Measurements from ENCODE around the gene ID4. TPM values are rescaled to one million over a fixed set of nuclear protein-coding genes. Genes with fewer than 3 reads are reported as not detected.

ID4 gene
- 1 to 10 TPM; 1.2 to 4.8 (median 2.9) TPM for total RNA-seq
- polyA plus RNA-seq, result 1 to 10 TPM; 6.9 to 9.6 TPM
- long read RNA-seq, donor 1, transcript ID4-201 (3 exons, 2,344 nt), result major isoform, 6 of 7 reads
- long read RNA-seq, donor 1, partial matches to known transcripts, result 1 of 7 reads
- long read RNA-seq, donor 1, other reads (novel, unspliced or antisense), result 0 of 7 reads
- long read RNA-seq, donor 2, transcript ID4-201 (3 exons, 2,344 nt), result major isoform, 12 of 13 reads
- long read RNA-seq, donor 2, partial matches to known transcripts, result 0 of 13 reads
- long read RNA-seq, donor 2, other reads (novel, unspliced or antisense), result 1 of 13 reads
- long read RNA-seq, donor 3, partial matches to known transcripts, result 0 of 2 reads
- long read RNA-seq, donor 3, other reads (novel, unspliced or antisense), result 0 of 2 reads

GRCh38 chr6:19836799-19837510 lies at the start of gene ID4:
TSS of gene ID4 (plus strand) at chr6:19837370. CDS start at chr6:19837755, 385 bp downstream.
- H3K36me3 ChIP-seq, result no peaks in the 10 kb centered on the region
- no peaks in the 10 kb centered on the region for H3K9me3 ChIP-seq
- TF ChIP-seq, protein P1, sequence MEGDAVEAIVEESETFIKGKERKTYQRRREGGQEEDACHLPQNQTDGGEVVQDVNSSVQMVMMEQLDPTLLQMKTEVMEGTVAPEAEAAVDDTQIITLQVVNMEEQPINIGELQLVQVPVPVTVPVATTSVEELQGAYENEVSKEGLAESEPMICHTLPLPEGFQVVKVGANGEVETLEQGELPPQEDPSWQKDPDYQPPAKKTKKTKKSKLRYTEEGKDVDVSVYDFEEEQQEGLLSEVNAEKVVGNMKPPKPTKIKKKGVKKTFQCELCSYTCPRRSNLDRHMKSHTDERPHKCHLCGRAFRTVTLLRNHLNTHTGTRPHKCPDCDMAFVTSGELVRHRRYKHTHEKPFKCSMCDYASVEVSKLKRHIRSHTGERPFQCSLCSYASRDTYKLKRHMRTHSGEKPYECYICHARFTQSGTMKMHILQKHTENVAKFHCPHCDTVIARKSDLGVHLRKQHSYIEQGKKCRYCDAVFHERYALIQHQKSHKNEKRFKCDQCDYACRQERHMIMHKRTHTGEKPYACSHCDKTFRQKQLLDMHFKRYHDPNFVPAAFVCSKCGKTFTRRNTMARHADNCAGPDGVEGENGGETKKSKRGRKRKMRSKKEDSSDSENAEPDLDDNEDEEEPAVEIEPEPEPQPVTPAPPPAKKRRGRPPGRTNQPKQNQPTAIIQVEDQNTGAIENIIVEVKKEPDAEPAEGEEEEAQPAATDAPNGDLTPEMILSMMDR (IDR thresholded peaks at IDR 0.05), result no peak
- 2% methylated on average over 57 to 71 of the region's 71 CpGs for WGBS, 2 donors
- intact Hi-C loops (cut with DNase I), result loop anchor here in 4 of 10 donors (2.0 to 5.0 kb wide), 2 partner anchors 32 to 35 kb away; no protein-coding TSS in a partner anchor
- DNase-seq (peak; percentile 92 to 93), ATAC-seq (peak; percentile 92 to 97 (median 94))
- H3K27ac ChIP-seq, result peak within 1 kb of the TSS; percentile 50 to 82 (median 74)
- peaks cover 0 to 23% (median 11%) of the 10 kb centered on the region in 9 donors for H3K4me1 ChIP-seq
- H3K27me3 ChIP-seq, result peaks cover 0 to 86% (median 42%) of the 10 kb centered on the region in 7 donors
- H3K4me3 ChIP-seq, result peak within 1 kb of the TSS; percentile 59 to 76 (median 70)

DNA sequence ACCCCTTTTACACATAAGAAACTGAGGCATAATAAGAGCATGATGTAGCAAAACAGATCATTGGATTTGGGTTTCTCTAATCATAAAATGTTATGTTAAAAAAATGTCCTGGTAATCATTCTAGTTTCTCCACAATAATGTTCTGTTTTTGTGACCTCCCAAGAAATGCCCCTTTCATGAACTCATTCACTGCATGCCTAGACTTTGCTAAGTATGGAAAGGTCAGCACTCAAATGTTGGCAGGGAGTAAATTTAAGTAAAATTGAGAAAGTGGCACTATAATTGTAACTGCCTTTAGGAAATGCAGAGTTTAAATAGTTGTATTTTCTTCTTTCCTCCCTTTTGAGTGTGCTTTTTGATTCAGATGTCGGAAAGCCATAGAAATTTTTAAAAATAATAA lies 48.5 kb upstream of the ID4 start:
- TF ChIP-seq, protein P1 (IDR thresholded peaks at IDR 0.05), result no peak
- intact Hi-C loops (cut with DNase I), result no loop called here
- no peaks in the 10 kb centered on the region for H3K27me3 ChIP-seq
- no peak overlapping the region for H3K4me3 ChIP-seq
- H3K36me3 ChIP-seq, result no peaks in the 10 kb centered on the region
- ATAC-seq (no peak), DNase-seq (no peak)
- no peaks in the 10 kb centered on the region for H3K9me3 ChIP-seq
- 85 to 87% methylated on average over 1 of the region's 1 CpG for WGBS, 2 donors
- peaks cover 0 to 12% (median 0%) of the 10 kb centered on the region in 9 donors for H3K4me1 ChIP-seq
- peak overlapping the region in 1 of 10 donors; percentile 14 for H3K27ac ChIP-seq

DNA sequence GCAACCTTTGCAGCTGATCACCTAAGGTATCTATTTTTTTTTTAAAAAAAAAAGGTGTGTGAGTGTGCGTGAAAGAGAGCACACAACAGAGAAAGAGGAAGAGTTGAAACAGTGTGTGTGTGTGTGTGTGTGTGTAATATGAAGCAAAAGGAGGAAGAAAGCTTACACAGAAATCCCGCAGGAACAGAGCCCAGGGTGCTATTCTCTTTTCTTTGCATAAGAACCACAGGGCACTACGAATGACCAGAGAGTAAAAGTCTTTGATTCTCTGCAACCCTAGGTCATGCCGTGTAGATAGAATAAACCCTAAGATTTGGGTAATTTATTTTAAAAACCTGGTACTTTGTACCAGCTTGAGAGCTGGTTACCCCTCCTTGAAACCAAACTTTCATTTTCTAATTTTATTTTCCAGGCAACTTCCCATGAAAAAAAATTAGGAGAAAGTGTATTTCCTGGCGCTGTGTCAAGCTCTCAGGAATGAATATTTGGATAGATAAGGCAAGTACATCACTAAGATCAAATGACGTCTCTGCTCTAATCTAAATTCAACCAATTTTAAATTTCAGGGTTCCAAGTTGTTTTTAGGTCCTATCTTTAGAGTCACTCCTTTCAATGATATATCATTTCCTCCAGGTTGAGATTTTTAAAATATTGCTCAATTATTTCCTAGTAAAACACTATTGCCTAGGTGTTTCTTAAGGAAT lies 47.9 kb upstream of the ID4 start:
- intact Hi-C loops (cut with DNase I), result no loop called here
- Histone ChIP-seq H3K27me3 (no peaks in the 10 kb centered on the region), H3K9me3 (no peaks in the 10 kb centered on the region), H3K36me3 (no peaks in the 10 kb centered on the region), H3K27ac (peak overlapping the region in 1 of 10 donors; percentile 14), H3K4me3 (no peak overlapping the region), H3K4me1 (peaks cover 0 to 12% (median 0%) of the 10 kb centered on the region in 9 donors)
- WGBS, 2 donors, result 38 to 45% methylated on average over 6 of the region's 6 CpGs
- TF ChIP-seq, protein P1 (IDR thresholded peaks at IDR 0.05), result no peak
- ATAC-seq, result peak in 1 of 8 donors; percentile 42
- no peak for DNase-seq

DNA sequence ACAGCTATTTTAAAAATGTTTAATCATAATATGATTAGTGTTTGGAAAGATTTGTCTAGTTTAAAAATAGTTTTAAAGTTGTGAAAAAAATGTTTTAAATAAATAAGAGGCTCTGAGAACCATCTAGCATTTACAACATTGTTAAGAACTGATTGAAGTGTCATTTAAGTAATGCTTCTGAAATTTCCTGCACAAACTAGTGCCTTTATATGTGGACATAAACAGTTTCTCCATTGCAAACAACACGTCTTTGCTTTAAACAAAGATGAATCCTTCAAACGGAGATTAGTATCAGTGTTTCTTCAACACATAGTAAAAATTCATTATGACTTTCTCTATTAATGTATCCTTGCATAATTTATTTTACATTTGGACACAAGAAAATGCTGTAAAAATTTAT lies 45.9 kb upstream of the ID4 start:
- peaks cover 0 to 4% (median 0%) of the 10 kb centered on the region in 11 donors for H3K9me3 ChIP-seq
- DNase-seq (no peak), ATAC-seq (no peak)
- H3K27me3 ChIP-seq, result no peaks in the 10 kb centered on the region
- TF ChIP-seq, protein P1 (IDR thresholded peaks at IDR 0.05), result no peak
- WGBS, 2 donors, result 72 to 75% methylated on average over 2 of the region's 2 CpGs
- H3K4me3 ChIP-seq, result no peak overlapping the region
- H3K27ac ChIP-seq, result no peak overlapping the region
- intact Hi-C loops (cut with DNase I), result no loop called here
- peaks cover 0 to 12% (median 0%) of the 10 kb centered on the region in 9 donors for H3K4me1 ChIP-seq
- H3K36me3 ChIP-seq, result no peaks in the 10 kb centered on the region
